NCI-H187 treated with DMSO at 0.1 percent for 48 hours (cell line): ENCODE data around the gene HOXA6.

ENCODE experiments used
- DNase-seq: peaks from one replicate; lab custom pipeline; 2025; lab: John Stamatoyannopoulos, UW

HOXA6 gene

GRCh38 chr7:27095897-27096767, 51.4 kb downstream of the HOXA6 start, which contains the start of gene HOXA1:
Gene HOXA1 (minus strand): TSS chr7:27096000. CDS start chr7:27095912, 88 bp downstream.
- peak; percentile 44 for DNase-seq
